Left lung (tissue), 10 donors: ENCODE data around the gene SOX8. TPM values are rescaled to one million over a fixed set of nuclear protein-coding genes. Genes with fewer than 3 reads are reported as not detected.
A peak's percentile ranks its signal among the peaks of the same experiment; 100 is the strongest.

ENCODE experiments used
- ATAC-seq: fragments of 200-7000 bp; cut with Tn5 transposase; one replicate; pipeline ENCODE4 v1.9.1; 2020; ENCODE audit warnings: moderate library complexity
- DNase-seq, 4 donors: peaks; one replicate each; pipeline ENCODE4 v3.0.0-alpha.2; 2013 to 2020
- H3K27ac ChIP-seq, 2 donors: fragments of 200-600 bp; sonication (generic) in 1 of 2; one replicate each; pipeline versions ENCODE4 v1.5.0 to v1.8.0; 2020 to 2021
- H3K27me3 ChIP-seq, 2 donors: fragments of 200-600 bp; sonication (generic) in 1 of 2; one replicate each; pipeline versions ENCODE4 v1.5.0 to v1.8.0; 2020 to 2021
- H3K36me3 ChIP-seq, 2 donors: fragments of 200-600 bp; sonication (generic) in 1 of 2; one replicate each; pipeline versions ENCODE4 v1.5.0 to v1.8.0; 2020 to 2021
- H3K4me1 ChIP-seq, 2 donors: fragments of 200-600 bp; one replicate each; pipeline ENCODE4 v1.8.0; 2021
- H3K4me3 ChIP-seq, 2 donors: fragments of 200-600 bp; sonication (generic) in 1 of 2; one replicate each; pipeline versions ENCODE4 v1.5.0 to v1.8.0; 2020 to 2021; ENCODE audit warnings: mild to moderate bottlenecking in 1 of 2
- H3K9me3 ChIP-seq, 2 donors: fragments of 200-600 bp; sonication (generic) in 1 of 2; one replicate each; pipeline versions ENCODE4 v1.5.0 to v1.8.0; 2020 to 2021
- intact Hi-C, 2 donors: fragments of 100-400 bp; cut with DNase I; formaldehyde crosslinking; loops; one replicate each; pipeline versions ENCODE4 v1.11.2 to v1.14.2; 2022
- polyA plus RNA-seq, 6 donors: library from polyadenylated mRNA; unstranded; fragments of 120-200 nt; gene quantifications; one replicate each; pipeline ENCODE4 v1.2.1, GENCODE V29; 2013; ENCODE audit not compliant: insufficient read length in 6 of 6
- total RNA-seq, 2 donors: library from RNA; stranded (reverse); fragmentation: NEBNext Ultra II Directional; extraction: Animal tissue kit (Norgen Biotek cat#: 25700); gene quantifications; one replicate each; pipeline ENCODE4 v1.2.1, GENCODE V29; 2021
- TF ChIP-seq, protein P1 (sequence below), 2 donors: fragments of 200-600 bp; sonication (generic) in 1 of 2; IDR thresholded peaks; one replicate each; pipeline versions ENCODE4 v1.5.0 to v1.8.0; 2021; ENCODE audit warnings: antibody characterized with exemption in 2 of 2
- donor health status: DM: no; HTN: yes; CAD: no.
- donor health status: DM: no; HTN: no; CAD: no.

SOX8 gene
- total and polyA plus RNA-seq, 8 donors = 0.26 to 4.1 (median 2.5) TPM

DNA sequence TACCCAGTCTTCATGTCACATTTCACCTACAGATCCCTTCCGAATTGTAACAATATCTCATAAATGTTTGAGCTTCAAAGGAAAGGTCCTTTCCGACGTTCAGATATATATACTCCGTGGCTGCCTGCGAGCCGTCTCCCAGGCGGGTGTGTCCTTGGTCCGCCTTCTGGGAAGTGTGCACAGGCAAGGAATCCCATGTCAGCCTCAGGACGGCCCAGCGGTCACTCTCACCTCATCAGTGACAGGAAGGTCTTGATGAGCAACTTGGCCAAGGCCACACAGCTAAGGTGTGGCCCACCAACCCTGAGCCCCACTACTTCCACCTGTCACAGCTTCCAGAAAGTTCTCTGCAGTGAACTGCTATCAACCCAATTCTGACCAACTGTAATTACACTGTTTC is 15.1 kb upstream of the SOX8 start:
- Histone ChIP-seq H3K9me3 (peaks cover 0 to 8% of the 10 kb centered on the region in 2 donors), H3K4me3 (no peak overlapping the region), H3K27me3 (no peaks in the 10 kb centered on the region), H3K36me3 (peaks cover 0 to 26% of the 10 kb centered on the region in 2 donors), H3K4me1 (peaks cover 9 to 21% of the 10 kb centered on the region in 2 donors), H3K27ac (no peak overlapping the region)
- no peak for ATAC-seq
- intact Hi-C loops = no loop called here
- TF ChIP-seq, protein P1, sequence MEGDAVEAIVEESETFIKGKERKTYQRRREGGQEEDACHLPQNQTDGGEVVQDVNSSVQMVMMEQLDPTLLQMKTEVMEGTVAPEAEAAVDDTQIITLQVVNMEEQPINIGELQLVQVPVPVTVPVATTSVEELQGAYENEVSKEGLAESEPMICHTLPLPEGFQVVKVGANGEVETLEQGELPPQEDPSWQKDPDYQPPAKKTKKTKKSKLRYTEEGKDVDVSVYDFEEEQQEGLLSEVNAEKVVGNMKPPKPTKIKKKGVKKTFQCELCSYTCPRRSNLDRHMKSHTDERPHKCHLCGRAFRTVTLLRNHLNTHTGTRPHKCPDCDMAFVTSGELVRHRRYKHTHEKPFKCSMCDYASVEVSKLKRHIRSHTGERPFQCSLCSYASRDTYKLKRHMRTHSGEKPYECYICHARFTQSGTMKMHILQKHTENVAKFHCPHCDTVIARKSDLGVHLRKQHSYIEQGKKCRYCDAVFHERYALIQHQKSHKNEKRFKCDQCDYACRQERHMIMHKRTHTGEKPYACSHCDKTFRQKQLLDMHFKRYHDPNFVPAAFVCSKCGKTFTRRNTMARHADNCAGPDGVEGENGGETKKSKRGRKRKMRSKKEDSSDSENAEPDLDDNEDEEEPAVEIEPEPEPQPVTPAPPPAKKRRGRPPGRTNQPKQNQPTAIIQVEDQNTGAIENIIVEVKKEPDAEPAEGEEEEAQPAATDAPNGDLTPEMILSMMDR (IDR thresholded peaks at IDR 0.05) = no peak
- DNase-seq = peak in 1 of 4 donors; percentile 61

DNA sequence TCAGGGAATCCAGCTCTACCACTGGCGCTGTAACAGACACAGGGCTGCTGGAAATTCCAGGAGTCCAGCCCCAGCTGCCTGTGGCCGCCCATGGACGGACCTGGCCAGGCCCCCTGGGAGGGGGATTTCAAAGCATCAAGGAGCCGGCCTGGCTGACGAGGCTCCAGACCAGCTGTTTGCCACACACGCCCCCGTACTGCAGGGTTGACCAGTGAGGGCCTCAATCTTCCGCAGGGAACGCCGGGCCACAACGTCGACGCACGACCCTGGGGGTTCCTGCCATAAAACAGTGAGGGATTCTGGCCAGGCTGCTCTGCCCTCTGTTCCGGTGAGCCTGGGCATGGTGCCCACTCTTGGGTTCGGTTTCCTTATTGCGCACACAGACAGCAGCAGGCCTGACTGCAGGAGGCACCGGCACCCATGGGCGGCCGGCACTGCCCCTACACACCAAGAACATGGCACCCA is 14.5 kb upstream of the SOX8 start:
- intact Hi-C loops = no loop called here

DNA sequence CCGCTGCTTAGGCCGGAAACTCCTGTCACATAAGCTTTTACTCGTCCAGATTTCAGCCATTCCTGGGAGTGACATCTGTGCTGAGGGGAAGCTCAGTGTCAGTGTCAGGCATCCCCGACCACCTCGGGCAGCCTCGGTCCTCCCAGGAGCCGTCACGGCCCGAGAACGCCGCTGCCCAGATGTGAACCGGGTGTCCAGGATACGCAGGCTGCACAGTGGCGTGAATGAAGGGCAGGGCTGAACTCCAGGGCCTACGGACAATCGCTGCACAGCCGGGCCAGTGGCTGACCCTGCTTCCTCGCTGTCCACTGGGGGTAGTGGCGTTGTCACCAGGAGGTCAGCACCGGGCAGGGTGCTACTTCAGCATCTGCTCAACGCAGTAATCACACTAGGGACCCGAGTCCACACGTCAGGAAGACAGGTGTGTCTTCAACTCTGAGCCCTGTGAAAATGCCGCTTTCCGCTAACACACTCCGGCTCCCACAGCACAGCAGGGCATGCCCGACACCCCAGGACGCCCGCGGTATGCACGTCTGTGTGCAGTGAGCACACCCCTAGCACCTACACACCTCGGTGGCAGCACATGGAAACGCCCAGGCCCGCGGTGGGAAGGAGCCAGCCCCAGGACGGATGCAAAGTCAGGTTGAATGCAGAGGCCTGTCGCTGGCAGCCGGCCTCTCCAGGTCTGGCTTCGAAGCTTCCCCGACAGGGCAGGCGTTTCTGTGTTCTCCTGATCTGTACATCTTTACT is 13.8 kb upstream of the SOX8 start:
- Histone ChIP-seq H3K4me1 (peaks cover 9 to 21% of the 10 kb centered on the region in 2 donors), H3K36me3 (peaks cover 0 to 26% of the 10 kb centered on the region in 2 donors), H3K9me3 (peaks cover 0 to 8% of the 10 kb centered on the region in 2 donors), H3K27ac (no peak overlapping the region), H3K27me3 (peaks cover 0 to 5% of the 10 kb centered on the region in 2 donors), H3K4me3 (no peak overlapping the region)
- ATAC-seq = no peak
- TF ChIP-seq, protein P1 (IDR thresholded peaks at IDR 0.05) = no peak
- intact Hi-C loops = no loop called here
- peak in 2 of 4 donors; percentile 17 to 71 for DNase-seq

More for the DNA sequence above, 14.5 kb upstream of the SOX8 start:
- Histone ChIP-seq H3K27me3 (no peaks in the 10 kb centered on the region), H3K27ac (no peak overlapping the region), H3K9me3 (peaks cover 0 to 8% of the 10 kb centered on the region in 2 donors), H3K36me3 (peaks cover 0 to 26% of the 10 kb centered on the region in 2 donors), H3K4me1 (peaks cover 9 to 21% of the 10 kb centered on the region in 2 donors), H3K4me3 (no peak overlapping the region)
- DNase-seq (peak in 1 of 4 donors; percentile 61), ATAC-seq (no peak)
- TF ChIP-seq, protein P1 (IDR thresholded peaks at IDR 0.05) = no peak

DNA sequence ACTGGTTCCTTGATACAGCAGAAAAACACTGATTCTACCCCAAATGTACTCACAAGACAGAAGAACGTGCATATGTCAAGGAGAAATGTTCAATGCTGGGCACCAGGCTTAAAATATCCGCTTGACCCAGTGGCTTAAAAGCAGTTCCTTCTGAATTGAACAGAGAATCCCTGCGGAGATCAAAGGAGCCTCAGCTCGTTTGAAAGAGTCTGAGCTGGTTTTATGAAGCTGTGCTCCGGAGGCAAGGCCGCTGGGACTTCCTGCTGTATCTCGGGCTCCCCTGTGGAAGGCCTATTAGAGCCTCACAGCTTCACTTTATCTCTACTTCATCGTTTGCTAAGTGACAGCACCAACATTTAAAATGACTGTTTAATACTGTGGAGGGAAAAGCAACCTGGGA is 12.9 kb upstream of the SOX8 start:
- ATAC-seq (no peak), DNase-seq (no peak)
- Histone ChIP-seq H3K9me3 (peaks cover 0 to 8% of the 10 kb centered on the region in 2 donors), H3K4me1 (peaks cover 9 to 17% of the 10 kb centered on the region in 2 donors), H3K36me3 (peaks cover 0 to 26% of the 10 kb centered on the region in 2 donors), H3K27ac (no peak overlapping the region), H3K27me3 (peaks cover 0 to 6% of the 10 kb centered on the region in 2 donors), H3K4me3 (no peak overlapping the region)
- TF ChIP-seq, protein P1 (IDR thresholded peaks at IDR 0.05) = no peak
- intact Hi-C loops = no loop called here
